Ramos (cell line): Measurements from ENCODE around the gene USH1C.

Experiments
- in situ Hi-C: fragments of 300-500 bp; cut with MboI; formaldehyde crosslinking; loops from one replicate; pipeline ENCODE4 v1.14.3; 2022; ENCODE audit warnings: low sequenced_read_pairs; ENCODE audit not compliant: unreplicated experiment

USH1C gene

DNA sequence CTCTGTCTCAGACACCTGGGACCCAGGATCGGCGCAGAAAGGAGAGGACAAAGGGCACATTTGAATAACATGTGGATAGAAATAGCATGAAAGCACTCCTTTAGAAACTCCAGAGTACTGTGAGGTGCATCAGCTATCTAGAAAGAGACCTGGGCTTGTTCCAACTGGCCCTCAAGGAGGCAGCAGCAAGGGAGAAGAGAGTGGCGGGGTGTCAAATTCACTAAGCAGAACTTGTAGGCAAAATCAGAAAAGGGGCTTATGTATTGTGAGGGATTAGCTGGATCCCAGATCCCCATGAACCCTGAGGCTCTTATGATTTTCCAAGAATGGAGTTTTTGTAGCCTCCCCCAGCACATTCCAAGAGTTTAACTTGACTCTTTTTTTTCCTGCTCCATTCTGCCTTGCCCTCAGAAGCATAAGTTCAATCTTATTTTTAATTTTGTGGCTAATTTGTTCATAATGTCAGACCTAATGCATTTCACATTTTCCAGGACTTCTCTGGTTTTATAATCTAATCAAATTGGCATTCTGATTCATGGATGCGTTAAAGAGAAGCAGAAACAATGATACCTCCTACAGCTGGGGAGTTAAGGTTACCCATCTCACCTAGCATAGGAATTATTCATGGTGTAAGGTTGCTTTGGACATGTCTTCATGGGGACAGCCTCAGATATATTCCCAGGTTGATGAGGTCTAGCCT, 33.6 kb downstream of the USH1C start:
- in situ Hi-C loops: no loop called here

DNA sequence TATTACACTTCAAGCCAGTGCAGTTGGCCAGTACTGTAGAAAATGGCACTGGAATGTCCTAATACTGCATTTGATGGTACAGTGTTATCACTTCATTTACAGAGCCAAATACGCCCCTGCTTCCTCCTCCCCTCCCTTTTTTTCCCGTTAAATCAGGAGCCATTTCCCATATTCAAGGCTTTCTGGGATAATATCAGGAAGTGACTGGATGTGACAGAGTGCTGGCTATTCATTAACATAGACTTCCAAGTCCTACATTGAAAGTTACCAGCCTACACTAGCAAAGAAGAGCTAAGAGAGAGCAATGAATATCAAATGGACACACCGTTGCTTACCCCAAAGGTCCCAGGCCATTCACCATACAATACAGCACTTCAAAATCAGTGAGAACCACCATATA, 35.4 kb downstream of the USH1C start:
- in situ Hi-C loops: loop anchor here (10.0 kb wide), 1 partner anchor 274 kb away; no protein-coding TSS in a partner anchor

DNA sequence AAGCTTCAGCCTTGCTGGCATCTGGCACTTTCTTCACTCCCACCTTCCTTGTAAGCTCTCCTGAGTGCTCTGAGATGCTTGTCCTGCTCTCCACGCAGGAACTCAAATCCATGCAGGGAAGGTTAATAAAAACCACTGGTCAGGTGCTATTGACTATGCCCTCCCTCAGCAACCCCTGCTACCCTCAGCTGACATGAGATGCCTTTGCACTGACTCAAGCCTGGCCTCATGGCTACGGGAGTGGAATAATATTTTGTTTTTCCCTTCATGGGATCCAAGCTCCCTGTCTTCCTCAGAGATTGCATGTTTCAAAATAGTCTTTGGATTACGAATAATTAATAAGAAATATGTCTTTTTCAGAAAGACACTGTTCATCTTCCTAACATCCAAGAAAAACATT, 35.9 kb downstream of the USH1C start:
- in situ Hi-C loops: loop anchor here (10.0 kb wide), 1 partner anchor 274 kb away; no protein-coding TSS in a partner anchor

DNA sequence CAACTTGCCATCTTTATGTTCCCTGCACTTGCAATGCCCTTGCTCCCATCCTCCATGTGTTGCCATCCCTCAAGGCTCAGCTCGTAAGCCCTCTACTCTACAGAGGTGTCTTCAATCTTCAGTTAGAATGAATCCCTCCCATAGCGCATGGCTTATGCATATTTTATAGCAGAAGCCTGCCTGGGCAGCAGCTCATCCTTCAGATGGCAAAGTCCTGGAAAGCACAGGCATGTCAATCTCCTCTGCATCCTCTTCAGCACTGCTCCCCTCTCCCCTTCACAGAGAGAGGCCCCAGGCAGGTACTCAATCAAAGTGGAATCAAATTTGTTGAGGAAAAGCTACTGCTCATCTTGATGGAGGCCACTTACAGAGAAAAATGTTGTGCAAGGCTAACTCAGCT, 36.4 kb downstream of the USH1C start:
- in situ Hi-C loops: loop anchor here (10.0 kb wide), 1 partner anchor 273 kb away; no protein-coding TSS in a partner anchor

DNA sequence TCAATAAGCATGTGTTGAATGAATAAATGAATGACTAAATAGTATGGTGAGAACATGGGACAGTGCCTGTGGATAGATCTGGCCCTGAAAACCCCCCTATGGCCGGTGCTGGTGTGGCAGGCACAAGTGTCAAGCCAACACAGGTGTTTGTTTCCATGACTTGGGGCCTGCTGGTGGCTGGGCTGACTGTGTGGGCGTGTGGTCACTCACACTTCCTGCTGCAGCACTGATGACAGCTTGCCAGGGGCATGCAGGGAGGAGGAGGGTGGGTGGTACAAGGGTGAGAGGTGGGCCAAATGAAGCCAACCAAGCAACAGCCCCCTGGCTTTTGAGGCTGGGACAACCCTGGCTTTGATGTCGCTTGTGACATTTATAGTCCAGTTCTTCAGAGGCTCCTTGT, 37.3 kb downstream of the USH1C start:
- in situ Hi-C loops: loop anchor here (10.0 kb wide), 1 partner anchor 272 kb away; no protein-coding TSS in a partner anchor

DNA sequence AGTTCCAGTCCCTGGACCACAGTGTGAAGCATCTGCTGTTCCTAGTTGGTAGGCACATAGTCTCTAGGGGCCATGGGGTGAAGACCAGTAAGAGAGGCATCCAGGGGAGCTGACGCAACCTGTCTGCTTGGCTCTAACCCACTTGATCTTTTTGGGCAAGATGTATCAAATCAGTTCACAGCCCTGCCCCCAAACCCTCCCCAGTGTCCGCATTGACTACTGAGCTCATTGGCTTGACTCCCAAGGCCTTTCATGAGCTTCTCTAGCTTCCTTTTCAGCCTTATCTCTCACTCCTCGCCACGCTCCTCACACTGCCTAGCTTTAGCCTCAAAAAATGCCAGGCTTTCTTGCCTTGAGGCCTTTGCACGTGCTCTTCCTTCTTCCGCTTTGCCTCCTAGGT, 37.9 kb downstream of the USH1C start:
- in situ Hi-C loops: loop anchor here (10.0 kb wide), 1 partner anchor 272 kb away; no protein-coding TSS in a partner anchor

DNA sequence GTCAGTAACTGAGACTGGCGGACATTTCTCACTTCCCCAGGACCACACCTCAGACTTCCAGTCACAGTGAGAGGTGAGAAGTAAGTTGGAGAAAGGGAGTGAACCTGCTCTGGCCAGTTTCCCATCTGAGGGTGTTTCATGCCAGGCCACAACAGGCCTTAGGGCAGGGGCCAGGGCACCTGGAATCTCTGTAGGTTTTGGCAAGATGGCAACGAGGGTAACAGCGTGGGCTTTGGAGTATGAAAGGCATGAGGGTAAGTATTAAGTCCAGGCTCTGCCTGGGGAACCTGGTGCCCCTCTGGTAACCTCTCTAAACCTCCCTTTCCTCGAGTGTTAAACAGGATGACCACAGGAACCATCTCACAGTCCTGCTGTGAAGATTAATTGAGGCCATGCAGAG, 39.1 kb downstream of the USH1C start:
- in situ Hi-C loops: loop anchor here (10.0 kb wide), 1 partner anchor 270 kb away; no protein-coding TSS in a partner anchor

DNA sequence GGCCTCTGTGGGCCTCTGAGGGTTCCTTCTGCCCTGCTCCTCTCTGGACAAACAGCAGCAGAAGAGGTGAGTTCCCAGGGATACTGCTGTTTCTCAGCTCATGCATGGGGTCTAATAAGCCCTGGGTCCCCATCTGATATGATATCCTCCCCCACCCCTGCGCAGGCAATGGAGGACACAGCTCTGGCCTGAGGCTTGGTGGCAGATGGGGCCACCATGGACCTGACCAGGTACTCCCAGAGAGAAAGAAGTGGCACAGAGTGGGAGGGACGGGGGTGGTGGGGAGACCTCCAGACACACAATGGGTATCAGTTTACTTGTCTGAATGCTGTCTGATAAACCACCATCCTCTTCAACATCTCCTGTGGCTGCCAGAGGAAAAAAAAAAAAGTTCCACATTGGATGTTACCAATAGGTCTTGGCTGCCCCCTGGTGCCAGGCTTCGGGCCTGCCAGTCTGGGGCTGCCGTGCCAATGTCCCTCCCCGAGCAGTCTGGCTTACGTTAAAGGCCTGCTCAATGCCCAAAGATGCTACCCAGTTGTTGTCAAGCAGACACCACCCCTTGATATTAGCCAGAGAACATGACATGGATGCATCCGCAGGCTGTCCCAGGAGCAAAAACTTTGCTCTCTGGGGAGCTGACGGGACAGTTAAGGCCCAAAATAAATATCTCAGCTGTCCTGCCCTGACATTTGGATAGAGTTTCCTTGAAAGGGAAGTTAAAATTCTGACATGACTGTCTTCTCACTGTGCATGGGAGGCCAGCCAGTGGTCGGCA, 39.7 kb downstream of the USH1C start:
- in situ Hi-C loops: loop anchor here (5.0 to 10.0 kb wide), 2 partner anchors 112 to 270 kb away; no protein-coding TSS in a partner anchor

DNA sequence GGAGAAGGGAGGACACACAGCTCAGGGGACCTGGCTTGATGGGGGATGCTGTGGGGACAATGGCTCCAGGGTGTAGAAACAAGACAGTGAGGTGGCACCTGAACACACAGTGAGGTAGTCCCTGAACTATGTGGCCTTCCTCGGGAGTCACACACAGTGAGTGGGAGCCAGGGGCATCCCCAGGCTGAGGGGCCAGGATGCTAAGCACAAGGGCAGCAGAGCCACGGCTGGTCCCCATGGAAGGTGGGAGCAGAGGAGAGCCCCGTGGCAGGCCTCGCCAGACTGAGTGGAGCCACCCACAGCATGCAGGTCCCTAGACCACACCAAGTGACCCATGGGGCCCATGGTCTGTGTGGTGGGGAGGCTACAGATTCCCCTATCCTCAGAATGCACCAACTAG, 41.6 kb downstream of the USH1C start:
- in situ Hi-C loops: loop anchor here (5.0 to 10.0 kb wide), 2 partner anchors 110 to 268 kb away; no protein-coding TSS in a partner anchor

DNA sequence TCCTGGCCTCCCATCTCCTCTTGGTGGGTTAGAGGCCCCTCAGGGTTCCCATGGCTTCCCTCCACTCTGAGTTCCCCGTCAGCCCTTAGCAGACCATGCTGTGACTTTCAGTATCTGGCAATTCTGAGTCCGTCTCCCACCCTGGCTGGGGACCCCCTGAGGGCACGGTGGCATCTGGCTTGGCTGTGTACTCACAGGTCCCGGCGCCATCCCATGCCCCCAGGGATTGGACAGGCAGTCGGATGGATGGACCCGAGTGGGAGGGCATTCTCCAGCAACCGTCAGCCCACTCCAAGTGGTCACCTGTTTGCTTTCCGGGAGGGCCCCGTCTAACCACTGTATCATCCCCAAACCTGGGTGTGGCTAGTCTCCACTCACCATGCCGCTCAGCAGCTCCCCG, 43.5 kb downstream of the USH1C start:
- in situ Hi-C loops: loop anchor here (5.0 to 10.0 kb wide), 2 partner anchors 108 to 266 kb away; no protein-coding TSS in a partner anchor

DNA sequence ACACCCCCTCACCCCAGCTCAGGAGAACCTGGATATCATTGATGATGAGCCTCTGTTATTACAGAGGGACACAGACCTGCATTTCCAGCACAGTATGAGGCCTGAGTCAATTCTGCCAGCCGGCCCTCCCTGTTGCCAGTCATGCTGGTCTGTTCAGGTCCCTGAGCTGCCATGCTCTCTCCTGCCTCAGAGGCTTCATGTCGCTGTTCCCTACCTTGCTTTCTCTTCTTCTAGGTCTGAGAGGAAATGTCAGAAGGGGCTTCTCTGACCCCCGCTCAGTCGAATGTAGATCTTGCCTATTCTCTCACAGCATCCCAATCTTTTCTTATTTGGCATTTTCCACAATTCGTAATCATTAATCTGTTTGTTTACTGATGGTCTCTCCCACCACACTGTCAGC, 45.7 kb downstream of the USH1C start:
- in situ Hi-C loops: no loop called here

DNA sequence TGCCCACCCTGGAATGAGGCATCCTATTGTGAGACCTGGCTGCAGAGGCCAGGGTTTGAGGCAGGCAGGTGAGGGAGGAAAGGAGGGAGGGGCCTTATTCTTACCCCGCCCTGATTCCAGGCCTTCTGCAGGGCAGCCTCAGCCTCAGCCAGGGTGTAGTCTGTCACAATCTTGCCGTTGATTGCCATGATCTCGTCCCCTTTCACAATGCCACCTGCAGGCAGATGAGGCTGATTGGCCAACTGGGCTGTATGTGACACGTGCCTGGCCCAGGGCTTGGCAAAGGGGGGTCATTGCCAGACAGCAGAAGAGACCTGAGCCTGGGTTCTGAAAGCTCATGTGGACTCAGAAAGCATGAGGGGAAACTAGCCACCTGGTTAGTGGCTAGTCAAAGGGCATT, 46.2 kb downstream of the USH1C start:
- in situ Hi-C loops: no loop called here

DNA sequence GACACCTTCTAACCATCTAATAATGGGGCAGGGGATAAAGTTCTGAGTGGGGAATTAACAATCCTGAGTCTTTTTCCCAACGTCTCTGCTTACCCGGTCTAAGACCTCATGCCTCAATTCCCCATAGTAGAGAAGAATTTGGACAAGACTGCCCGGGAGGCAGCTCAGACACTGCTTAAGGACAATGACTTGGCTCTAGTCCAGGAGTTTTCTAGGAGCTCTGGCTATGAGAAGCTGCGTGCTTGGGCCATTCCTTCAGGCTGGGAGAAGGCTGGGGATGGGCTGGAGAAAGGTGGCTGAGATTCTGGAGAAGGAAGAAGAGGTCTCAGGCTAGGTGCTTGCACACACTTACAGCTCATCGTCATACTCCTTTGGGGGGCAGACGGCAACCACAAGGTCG, 47.8 kb downstream of the USH1C start:
- in situ Hi-C loops: no loop called here

DNA sequence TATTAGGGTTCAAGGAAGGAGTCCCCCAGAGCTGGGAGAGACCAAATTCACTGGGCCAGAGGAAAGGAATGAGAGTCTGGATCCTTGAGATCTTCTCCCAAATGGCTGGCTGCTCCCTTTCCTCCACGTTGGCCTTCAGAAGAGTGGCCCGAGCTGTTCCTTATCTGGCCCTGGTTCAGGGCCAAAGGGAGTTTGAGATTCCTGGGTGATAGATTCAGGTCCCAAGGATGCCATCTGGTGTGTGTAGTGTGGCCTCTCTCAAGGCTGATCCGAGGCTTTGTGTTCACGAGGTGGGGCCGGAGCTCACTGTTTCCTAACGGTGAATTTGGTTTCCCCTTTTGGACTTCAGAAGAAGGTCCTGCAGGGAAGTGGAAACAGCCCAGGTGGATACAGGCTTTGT, 50.2 kb downstream of the USH1C start:
- in situ Hi-C loops: no loop called here

DNA sequence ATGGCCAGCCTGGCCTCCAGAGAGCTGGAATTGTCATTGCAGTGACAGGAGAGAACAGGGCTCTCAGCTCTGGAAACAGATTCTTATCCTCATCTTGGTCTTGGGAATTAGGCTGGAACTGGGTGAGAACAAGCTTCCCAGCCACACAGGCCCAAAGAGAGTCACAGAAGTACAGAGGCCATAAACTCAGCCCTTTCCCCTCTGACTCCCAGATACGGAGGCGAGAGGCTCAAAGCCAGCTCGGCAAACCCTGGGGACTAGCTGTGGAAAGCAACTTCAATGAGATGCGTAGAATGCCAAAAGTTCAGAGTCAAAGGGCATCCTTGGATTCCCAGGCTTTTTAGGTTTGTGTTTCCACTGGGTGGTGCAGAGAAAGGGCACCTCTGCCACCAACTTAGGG, 53.3 kb downstream of the USH1C start:
- in situ Hi-C loops: no loop called here

DNA sequence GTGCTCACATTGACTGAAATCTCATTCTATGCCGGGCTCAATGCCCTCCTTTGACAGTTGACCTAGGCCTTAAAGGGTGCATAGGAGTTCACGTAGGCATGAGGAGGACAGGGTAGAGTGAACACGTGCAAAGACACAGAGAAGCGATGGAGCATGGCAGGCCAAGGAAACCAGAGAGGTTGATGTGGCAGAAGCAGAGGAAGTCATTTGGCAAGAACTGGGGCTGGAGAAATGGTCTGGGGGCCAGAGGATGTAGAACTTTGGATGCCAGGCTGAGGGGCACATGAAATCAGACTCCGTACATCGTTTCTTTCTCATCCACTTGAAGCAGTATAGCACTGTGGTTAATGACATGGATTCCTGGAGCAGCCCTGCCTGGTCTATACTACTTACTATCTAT, 54.0 kb downstream of the USH1C start:
- in situ Hi-C loops: no loop called here

DNA sequence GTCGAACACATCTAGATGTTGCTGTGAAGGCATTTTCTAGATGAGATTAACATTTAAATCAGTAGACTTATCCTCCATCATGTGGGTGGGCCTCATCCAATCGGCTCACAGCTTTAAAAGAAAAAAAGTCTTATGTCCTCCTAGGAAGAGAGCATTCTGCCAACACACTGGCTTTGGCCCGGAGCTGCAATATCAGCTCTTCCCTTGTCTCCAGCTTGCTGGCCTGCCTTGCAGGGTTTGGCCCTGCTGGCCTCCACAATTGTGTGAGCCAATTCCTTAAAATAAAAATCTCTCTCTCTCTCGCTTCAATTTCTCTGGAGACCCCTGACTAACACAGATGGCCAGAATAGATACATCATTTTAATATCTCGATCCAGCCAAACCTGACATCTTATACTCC, 54.5 kb downstream of the USH1C start:
- in situ Hi-C loops: no loop called here

DNA sequence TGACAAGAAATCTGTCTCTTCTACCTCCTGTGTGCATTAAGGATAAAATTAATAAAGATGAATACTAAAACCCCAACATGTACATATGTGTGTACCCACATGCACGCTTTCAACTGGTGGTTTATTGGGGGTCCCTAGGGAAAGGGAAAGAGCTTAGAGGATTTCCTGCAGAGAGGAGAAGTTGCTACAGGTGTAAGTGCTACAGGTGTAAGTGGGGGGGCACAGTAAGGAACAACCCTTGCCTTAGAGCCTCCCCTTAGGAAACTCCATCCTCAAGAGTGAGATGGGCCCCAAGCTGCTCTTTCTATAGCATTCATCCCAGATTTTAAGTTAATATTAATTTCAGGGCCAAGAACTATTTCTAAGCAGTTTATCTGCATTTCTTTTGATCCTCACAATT, 55.7 kb downstream of the USH1C start:
- in situ Hi-C loops: no loop called here

DNA sequence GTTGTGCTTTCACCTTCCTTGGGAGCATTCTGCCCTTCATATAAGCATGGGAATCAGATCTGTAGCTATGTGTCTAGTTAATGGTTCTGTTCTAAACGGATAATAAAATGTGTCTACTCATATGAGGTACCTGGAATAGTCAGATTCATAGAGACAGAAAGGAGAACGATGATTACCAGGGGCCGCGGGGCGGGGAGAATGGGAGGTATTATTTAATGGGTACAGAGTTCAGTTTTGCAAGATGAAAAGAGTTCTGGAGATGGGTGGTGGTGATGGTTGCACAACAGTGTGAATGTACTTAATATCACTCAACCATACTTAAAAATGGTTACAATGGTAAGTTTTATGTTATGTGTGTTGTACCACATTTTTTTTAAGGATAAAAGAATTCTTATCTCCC, 57.6 kb downstream of the USH1C start:
- in situ Hi-C loops: no loop called here

DNA sequence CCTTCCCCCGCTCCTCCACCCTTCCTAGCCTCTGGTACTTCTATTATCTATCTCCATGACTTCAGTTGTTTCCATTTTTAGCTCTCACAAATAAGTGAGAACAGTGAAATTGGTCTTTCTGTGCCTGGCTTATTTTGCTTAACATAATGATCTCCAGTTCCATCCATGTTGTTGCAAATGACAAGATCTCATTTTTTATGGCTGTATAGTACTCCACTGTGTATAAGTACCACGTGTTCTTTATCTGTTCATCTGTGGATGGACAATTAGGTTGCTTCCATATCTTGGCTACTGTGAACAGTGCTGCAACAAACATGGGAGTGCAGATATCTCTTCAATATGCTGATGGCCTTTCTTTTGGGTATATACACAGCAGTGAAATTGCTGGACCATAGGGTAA, 60.7 kb downstream of the USH1C start:
- in situ Hi-C loops: no loop called here

DNA sequence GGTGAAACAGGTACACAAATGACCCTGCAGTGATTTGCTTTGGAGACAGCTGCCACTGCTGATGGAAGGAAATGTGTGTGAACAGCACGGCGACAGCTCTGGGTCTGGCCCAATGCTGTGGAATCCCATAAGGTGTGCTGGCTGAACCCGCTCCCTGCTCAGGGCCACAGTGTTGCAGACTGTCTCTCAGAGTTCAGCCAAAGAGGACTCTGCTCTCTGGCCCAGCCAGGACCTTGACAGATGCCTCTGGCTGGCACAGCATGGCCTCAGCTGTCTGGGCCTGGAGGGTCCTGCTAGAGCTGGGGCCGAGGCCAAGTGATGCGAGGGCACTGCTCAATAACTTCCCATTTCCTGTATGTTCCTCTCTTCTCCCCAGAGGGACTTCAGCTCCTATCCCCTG, 62.3 kb downstream of the USH1C start:
- in situ Hi-C loops: no loop called here
